ENCODE measurements around the gene PIK3R5.

DNA sequence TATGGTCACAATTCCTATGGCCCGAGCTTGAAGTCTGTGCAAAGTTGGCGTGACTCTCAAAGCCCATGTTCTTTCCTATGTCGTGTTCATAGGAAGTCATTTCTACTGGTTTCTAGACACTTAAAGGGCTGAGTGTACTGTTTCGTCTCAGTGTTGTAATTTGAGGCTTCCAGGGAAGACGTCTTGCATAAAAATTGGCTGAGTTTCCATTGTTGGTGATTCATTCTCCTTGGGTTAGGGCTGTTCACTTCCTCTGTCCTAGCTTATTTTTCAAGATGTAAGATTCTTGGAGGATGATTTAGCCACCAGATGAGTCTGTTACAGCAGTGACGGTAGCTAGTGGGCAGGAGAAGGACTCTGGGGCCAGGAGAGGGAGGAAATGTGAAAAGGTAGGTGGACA, 43.1 kb downstream of the PIK3R5 start:
- TF ChIP-seq RAD21 (IDR thresholded peaks at IDR 0.05; ENCODE audit: low read depth) (no peak), YY1 (IDR thresholded peaks at IDR 0.05; ENCODE audit: low read depth) (no peak), EP300 (IDR thresholded peaks at IDR 0.05; ENCODE audit: borderline replicate concordance) (no peak), ZBTB7A (IDR thresholded peaks at IDR 0.05; ENCODE audit: low read depth) (no peak)
- TF ChIP-seq, protein P1, sequence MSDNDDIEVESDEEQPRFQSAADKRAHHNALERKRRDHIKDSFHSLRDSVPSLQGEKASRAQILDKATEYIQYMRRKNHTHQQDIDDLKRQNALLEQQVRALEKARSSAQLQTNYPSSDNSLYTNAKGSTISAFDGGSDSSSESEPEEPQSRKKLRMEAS (IDR thresholded peaks at IDR 0.05), result no peak
- TF ChIP-seq, protein P2, sequence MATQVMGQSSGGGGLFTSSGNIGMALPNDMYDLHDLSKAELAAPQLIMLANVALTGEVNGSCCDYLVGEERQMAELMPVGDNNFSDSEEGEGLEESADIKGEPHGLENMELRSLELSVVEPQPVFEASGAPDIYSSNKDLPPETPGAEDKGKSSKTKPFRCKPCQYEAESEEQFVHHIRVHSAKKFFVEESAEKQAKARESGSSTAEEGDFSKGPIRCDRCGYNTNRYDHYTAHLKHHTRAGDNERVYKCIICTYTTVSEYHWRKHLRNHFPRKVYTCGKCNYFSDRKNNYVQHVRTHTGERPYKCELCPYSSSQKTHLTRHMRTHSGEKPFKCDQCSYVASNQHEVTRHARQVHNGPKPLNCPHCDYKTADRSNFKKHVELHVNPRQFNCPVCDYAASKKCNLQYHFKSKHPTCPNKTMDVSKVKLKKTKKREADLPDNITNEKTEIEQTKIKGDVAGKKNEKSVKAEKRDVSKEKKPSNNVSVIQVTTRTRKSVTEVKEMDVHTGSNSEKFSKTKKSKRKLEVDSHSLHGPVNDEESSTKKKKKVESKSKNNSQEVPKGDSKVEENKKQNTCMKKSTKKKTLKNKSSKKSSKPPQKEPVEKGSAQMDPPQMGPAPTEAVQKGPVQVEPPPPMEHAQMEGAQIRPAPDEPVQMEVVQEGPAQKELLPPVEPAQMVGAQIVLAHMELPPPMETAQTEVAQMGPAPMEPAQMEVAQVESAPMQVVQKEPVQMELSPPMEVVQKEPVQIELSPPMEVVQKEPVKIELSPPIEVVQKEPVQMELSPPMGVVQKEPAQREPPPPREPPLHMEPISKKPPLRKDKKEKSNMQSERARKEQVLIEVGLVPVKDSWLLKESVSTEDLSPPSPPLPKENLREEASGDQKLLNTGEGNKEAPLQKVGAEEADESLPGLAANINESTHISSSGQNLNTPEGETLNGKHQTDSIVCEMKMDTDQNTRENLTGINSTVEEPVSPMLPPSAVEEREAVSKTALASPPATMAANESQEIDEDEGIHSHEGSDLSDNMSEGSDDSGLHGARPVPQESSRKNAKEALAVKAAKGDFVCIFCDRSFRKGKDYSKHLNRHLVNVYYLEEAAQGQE (IDR thresholded peaks at IDR 0.05; ENCODE audit: low read depth), result no peak

All from Ishikawa (cell line).